Right lobe of liver (tissue), 4 donors: ENCODE results near the gene UBE2E1.

Source experiments
- CTCF ChIP-seq, 4 donors: fragments of 200-600 bp in 3 of 4; fragments of 450-650 bp in 1 of 4; IDR thresholded peaks; one replicate each; pipeline versions ENCODE4 v1.5.1 to v1.8.0; 2016 to 2022; ENCODE audit warnings: antibody characterized with exemption in 4 of 4, mild to moderate bottlenecking in 2 of 4
- POLR2A ChIP-seq: fragments of 450-650 bp; IDR thresholded peaks from one replicate; pipeline ENCODE4 v1.6.1; 2017; ENCODE audit warnings: antibody characterized with exemption, mild to moderate bottlenecking
- donor health status: DM: no; HTN: no; CAD: no.
- donor health status: DM: no; HTN: no; CAD: no.
- donor health status: DM: no; HTN: yes; CAD: no.

- TF ChIP-seq CTCF (IDR thresholded peaks at IDR 0.05) (no peak), POLR2A (no peak)
Observed at GRCh38 chr3:23913182-23913581, 107.4 kb downstream of the UBE2E1 start.
